ENCODE results near the gene SEPTIN5.

SEPTIN5 gene

DNA sequence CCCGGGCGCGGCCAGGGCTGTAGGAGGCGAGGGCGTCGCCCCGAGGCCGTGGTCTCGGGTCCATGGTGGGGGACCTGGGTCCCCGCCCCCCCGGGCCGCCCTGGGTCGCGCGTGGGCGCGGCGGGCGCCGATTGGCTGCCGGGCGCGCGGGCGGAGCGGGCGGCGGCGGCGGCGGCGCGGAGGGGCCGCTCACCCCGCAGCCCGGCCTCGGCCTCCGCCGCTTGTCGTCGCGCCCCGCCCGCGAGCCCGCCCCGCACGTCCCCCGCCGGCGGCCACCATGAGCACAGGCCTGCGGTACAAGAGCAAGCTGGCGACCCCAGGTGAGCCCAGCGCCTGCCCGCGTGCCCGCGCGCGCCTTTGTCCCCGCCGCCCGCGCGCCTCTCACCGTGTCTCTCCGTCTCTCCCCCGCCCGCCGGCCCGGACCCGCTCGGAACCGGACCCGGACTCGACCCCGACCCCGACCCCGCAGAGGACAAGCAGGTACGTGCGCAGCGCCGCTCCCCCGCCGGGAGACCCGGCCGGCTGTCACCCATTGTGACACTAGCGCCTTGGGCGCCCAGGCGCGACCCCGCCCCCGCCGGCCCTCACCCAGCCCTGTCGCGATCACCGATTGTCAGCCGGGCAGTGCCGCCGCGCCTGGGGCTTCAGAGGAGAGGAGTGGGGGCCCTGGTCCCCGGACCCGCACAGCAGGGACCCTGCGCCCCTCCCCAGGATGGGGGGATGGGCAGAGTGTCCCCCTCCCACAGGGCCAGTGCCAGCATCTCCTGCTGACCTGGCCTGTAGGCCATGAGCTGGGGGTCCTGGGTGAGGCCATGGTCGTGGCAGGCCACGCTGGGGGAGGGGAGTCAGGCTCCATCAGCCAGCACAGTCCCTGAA is at the start of gene SEPTIN5:
Gene SEPTIN5, plus strand, starts transcription at position 192 of the 876 bp plus-strand sequence. Its CDS starts 86 bp downstream, at position 278.
- no peak within 1 kb of the TSS for H3K27ac ChIP-seq (ENCODE audit: low read length)
- H3K4me3 ChIP-seq (ENCODE audit: low read depth in 1 of 2, low read length in 2 of 2): peak within 1 kb of the TSS; percentile 16 to 80

DNA sequence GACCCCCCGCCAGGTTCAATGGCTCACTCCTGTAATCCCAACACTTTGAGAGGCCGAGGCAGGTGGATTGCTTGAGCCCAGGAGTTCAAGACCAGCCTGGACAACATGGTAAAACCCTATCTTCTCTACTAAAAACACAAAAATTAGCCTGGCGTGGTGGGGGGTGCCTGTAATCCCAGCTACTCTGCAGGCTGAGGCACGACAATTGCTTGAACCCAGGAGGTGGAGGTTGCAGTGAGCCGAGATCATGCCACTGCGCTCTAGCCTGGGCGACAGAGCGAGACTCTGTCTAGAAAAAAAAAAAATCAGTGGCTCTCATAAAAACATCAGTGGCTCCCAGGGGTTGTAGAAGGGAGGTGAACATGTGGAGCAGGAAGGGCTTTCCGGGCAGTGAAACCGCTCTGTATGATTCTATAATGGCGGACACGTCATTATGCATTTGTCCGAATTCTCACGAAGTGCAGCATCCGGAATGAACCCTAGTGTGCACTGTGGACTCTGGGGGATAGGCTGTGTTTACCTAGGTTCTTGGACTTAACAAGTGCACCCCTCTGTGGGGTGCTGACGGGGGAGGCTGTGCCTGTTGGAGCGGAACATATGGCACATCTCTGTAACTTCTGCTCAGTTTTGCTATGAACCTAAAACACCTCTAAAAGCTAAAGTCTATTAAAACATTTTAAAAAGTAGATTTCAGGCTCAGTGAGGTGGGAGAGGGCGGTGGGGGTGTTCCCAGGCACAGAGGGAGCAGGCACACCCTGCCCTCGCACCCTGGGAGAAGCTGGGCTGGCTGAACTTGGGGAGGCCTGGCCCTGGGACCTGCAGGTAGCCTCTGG is 49.1 kb upstream of the SEPTIN5 start:
- Histone ChIP-seq H3K27me3 (ENCODE audit: low read depth, low read length) (no peaks in the 10 kb centered on the region), H3K4me1 (ENCODE audit: control insufficient read depth in 1 of 2, insufficient read depth in 2 of 2, low read length in 2 of 2) (peaks cover 7 to 14% of the 10 kb centered on the region in 2 donors), H3K36me3 (ENCODE audit: control insufficient read depth in 1 of 2, insufficient read depth in 2 of 2, low read length in 2 of 2) (no peaks in the 10 kb centered on the region), H3K9me3 (ENCODE audit: control insufficient read depth in 1 of 2, low read length in 2 of 2) (no peaks in the 10 kb centered on the region), H3K27ac (ENCODE audit: low read length) (no peak overlapping the region), H3K4me3 (ENCODE audit: low read depth in 1 of 2, low read length in 2 of 2) (no peak overlapping the region)

More for the DNA sequence above, at the start of gene SEPTIN5:
- Histone ChIP-seq H3K9me3 (ENCODE audit: control insufficient read depth in 1 of 2, low read length in 2 of 2) (no peaks in the 10 kb centered on the region), H3K4me1 (ENCODE audit: control insufficient read depth in 1 of 2, insufficient read depth in 2 of 2, low read length in 2 of 2) (peaks cover 0 to 29% of the 10 kb centered on the region in 2 donors), H3K36me3 (ENCODE audit: control insufficient read depth in 1 of 2, insufficient read depth in 2 of 2, low read length in 2 of 2) (no peaks in the 10 kb centered on the region), H3K27me3 (ENCODE audit: low read depth, low read length) (no peaks in the 10 kb centered on the region)

DNA sequence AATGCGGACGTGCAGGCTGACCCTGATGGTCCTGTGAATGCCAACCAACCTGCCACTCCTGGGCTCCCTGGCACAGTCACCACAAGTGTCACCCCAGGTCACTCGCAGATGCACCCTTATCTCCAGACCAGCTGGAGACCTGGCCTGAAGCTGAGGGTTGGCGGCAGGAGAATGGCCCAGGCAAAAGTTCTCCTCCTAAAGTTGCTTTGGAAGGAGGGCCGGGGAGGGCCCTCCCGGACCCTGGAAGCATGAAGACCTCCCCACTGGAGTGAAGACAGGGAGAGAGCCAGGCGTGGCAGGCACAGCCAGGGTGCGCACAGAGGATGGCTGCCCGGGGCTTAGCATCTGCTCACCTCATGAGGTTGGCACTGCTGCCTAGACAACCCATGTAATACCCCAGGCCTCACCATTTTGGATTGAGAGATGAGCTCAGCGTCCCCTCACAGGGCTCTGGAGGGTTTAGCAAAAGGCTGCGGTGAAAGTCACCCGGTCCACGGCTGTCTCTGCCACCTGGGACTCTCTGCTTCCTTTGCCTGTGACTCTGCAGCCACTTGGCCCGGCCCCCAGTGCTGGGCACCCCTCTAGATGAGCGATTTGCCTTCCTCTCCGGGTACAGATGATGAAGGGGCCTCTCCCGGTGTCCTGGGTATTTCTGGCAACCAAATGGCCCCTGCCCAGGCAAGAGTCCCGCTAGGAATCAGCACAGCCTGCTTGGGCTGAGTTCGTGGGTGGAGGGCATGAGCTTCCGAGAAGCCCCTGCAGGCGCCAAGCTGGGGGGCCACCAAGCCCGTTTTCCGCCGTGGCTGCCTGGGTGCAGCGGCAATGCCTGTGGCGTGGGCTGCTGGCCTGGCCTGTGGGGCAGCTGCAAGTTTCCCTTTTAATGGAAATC is 48.3 kb upstream of the SEPTIN5 start:
- Histone ChIP-seq H3K4me1 (ENCODE audit: control insufficient read depth in 1 of 2, insufficient read depth in 2 of 2, low read length in 2 of 2) (peaks cover 7 to 14% of the 10 kb centered on the region in 2 donors), H3K4me3 (ENCODE audit: low read depth in 1 of 2, low read length in 2 of 2) (no peak overlapping the region), H3K36me3 (ENCODE audit: control insufficient read depth in 1 of 2, insufficient read depth in 2 of 2, low read length in 2 of 2) (no peaks in the 10 kb centered on the region), H3K27ac (ENCODE audit: low read length) (no peak overlapping the region), H3K27me3 (ENCODE audit: low read depth, low read length) (no peaks in the 10 kb centered on the region), H3K9me3 (ENCODE audit: control insufficient read depth in 1 of 2, low read length in 2 of 2) (no peaks in the 10 kb centered on the region)

DNA sequence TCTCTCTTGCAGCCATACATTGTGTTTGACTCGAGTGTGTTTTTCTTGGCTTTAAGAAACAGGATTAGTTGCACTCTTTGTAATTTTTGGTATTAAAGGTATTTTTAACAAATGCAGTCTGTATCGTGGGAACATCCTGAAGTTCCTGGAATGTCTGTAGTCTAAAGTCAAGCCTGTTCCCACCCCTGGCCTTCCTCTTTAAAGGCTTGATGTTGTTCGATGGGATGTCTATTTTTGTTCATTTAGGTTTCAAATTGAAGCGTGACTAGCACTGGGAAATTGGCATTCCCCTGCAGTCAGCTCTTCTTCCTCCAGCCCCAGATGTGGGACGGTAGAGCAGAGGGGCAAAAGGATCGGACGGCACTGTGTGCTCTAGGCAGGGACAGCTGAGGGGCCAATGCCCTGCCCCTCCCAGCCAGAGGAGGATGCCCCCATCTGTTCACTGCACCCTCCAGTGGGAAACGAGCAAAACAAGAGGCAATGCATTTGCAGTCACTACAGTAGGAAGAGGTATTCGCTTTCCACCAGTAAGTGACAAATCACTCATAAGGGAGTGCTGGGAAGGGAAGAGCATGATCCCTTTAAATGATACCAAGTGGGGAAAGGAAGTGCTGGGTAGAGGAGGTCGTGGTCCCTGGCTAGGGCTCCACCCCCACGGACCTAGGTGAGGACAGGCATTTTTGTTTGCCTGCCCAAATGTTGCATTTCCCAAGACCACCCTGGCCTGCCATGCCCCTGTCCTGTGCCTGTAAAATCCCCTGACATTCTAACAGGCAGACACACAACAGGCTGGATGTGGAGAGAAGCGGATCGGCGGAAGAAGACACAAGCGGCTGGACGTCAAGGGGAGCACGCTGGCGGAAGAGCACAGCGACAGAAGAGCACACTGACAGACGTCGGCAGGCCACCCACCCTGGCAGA is 47.4 kb upstream of the SEPTIN5 start:
- Histone ChIP-seq H3K4me3 (ENCODE audit: low read depth in 1 of 2, low read length in 2 of 2) (no peak overlapping the region), H3K4me1 (ENCODE audit: control insufficient read depth in 1 of 2, insufficient read depth in 2 of 2, low read length in 2 of 2) (peaks cover 7 to 14% of the 10 kb centered on the region in 2 donors), H3K9me3 (ENCODE audit: control insufficient read depth in 1 of 2, low read length in 2 of 2) (no peaks in the 10 kb centered on the region), H3K27me3 (ENCODE audit: low read depth, low read length) (no peaks in the 10 kb centered on the region), H3K36me3 (ENCODE audit: control insufficient read depth in 1 of 2, insufficient read depth in 2 of 2, low read length in 2 of 2) (no peaks in the 10 kb centered on the region), H3K27ac (ENCODE audit: low read length) (no peak overlapping the region)

DNA sequence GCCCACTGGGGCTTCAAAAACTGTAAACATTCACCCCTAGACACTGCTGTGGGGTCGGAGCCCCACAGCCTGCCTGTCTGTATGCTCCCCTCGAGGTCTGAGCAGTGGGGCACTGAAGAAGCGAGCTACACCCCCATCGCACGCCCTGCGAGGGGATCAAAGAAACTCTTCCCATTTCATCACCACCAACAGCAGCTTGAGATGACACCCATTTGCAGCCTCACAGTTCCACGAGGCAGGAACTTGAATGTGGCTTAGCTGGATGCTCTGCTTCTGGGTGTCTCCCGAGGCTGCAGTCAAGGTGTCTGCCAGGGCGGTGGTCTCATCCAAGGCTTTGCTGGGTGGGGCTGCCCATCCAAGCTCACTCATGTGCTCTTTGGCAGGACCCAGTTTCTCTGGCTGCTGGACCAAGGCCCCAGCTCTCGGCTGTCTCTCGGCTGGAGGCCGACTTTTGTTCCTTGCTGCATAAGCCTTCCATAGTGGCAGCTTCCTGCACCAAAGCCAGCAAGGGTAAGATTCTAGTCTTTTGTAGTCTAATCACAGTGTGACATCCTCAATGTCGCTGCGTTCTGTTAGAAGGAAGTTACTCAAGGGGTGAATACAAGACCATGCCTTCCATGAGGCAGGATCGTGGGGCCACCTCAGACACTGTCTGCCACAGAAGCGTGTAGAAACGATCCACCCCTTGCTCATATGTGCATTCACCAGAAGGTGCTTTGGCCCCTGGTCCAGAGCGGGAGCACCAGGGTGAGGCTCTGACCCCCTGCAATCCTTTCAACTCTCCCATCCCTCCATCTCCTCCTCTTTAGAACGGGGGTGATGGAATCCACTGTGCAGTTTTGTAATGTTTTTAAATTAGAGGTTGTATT is 46.2 kb upstream of the SEPTIN5 start:
- Histone ChIP-seq H3K4me1 (ENCODE audit: control insufficient read depth in 1 of 2, insufficient read depth in 2 of 2, low read length in 2 of 2) (peaks cover 7 to 14% of the 10 kb centered on the region in 2 donors), H3K9me3 (ENCODE audit: control insufficient read depth in 1 of 2, low read length in 2 of 2) (no peaks in the 10 kb centered on the region), H3K27ac (ENCODE audit: low read length) (no peak overlapping the region), H3K27me3 (ENCODE audit: low read depth, low read length) (no peaks in the 10 kb centered on the region), H3K4me3 (ENCODE audit: low read depth in 1 of 2, low read length in 2 of 2) (no peak overlapping the region), H3K36me3 (ENCODE audit: control insufficient read depth in 1 of 2, insufficient read depth in 2 of 2, low read length in 2 of 2) (no peaks in the 10 kb centered on the region)

DNA sequence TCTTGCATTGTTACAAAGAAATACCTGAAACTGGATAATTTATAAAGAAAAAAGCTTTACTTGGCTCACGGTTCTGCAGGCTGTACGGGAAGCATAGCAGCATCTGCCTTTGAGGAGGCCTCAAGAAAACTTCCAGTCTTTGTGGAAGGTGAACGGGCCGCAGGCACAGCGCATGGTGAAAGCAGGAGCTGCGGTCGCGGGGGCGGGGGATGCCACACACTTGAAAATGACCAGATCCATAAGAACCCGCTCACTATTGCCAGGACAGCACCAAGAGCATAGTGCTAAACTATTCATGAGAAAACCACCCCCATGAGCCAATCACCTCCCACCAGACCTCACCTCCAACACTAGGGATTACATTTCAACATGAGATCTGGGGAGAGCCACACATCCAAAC is 45.6 kb upstream of the SEPTIN5 start:
- Histone ChIP-seq H3K27ac (ENCODE audit: low read length) (no peak overlapping the region), H3K9me3 (ENCODE audit: control insufficient read depth in 1 of 2, low read length in 2 of 2) (no peaks in the 10 kb centered on the region), H3K36me3 (ENCODE audit: control insufficient read depth in 1 of 2, insufficient read depth in 2 of 2, low read length in 2 of 2) (no peaks in the 10 kb centered on the region), H3K27me3 (ENCODE audit: low read depth, low read length) (no peaks in the 10 kb centered on the region), H3K4me3 (ENCODE audit: low read depth in 1 of 2, low read length in 2 of 2) (no peak overlapping the region), H3K4me1 (ENCODE audit: control insufficient read depth in 1 of 2, insufficient read depth in 2 of 2, low read length in 2 of 2) (peaks cover 2 to 7% of the 10 kb centered on the region in 2 donors)

DNA sequence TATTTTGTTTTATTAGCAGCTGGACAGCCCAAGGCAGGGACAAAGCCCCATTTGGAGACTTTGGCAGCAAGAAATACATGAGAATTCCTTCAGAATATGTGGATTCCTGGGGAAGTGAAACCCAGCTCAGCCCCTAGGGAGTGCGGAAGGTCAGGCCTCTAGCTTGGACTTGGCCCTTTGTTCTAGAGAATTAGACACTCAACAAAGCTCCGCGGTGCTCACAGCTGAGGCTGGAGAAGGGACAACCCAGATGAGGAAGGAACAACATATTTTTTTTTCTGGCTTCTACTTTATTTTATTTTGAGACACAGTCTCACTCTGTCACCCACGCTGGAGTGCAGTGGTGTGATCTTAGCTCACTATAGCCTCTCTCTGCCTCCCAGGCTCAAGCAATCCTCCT is 44.7 kb upstream of the SEPTIN5 start:
- no peaks in the 10 kb centered on the region for H3K36me3 ChIP-seq (ENCODE audit: control insufficient read depth in 1 of 2, insufficient read depth in 2 of 2, low read length in 2 of 2)
- no peak overlapping the region for H3K27ac ChIP-seq (ENCODE audit: low read length)
- H3K27me3 ChIP-seq (ENCODE audit: low read depth, low read length): no peaks in the 10 kb centered on the region
- no peaks in the 10 kb centered on the region for H3K4me1 ChIP-seq (ENCODE audit: control insufficient read depth in 1 of 2, insufficient read depth in 2 of 2, low read length in 2 of 2)
- H3K9me3 ChIP-seq (ENCODE audit: control insufficient read depth in 1 of 2, low read length in 2 of 2): no peaks in the 10 kb centered on the region
- no peak overlapping the region for H3K4me3 ChIP-seq (ENCODE audit: low read depth in 1 of 2, low read length in 2 of 2)

DNA sequence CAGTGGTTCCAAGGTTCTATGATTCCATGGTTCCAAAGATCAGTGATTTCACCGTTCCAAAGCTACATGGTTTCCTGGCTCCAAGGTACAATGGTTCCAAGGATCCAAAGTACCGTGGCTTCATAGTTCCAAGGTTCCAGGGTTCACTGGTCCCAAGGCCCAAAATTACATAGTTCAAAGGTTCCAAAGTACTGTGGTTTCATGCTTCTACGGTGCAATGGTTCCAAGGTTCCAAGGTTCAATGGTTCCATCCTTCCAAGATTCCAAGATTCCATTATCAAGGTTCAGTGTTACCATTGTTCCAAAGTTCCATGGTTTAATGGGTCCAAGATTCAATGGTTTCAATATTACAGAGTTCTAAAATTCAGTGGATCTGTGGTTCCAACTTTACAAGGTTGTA is 43.0 kb upstream of the SEPTIN5 start:
- Histone ChIP-seq H3K36me3 (ENCODE audit: control insufficient read depth in 1 of 2, insufficient read depth in 2 of 2, low read length in 2 of 2) (no peaks in the 10 kb centered on the region), H3K9me3 (ENCODE audit: control insufficient read depth in 1 of 2, low read length in 2 of 2) (no peaks in the 10 kb centered on the region), H3K4me1 (ENCODE audit: control insufficient read depth in 1 of 2, insufficient read depth in 2 of 2, low read length in 2 of 2) (no peaks in the 10 kb centered on the region), H3K27me3 (ENCODE audit: low read depth, low read length) (no peaks in the 10 kb centered on the region), H3K27ac (ENCODE audit: low read length) (no peak overlapping the region), H3K4me3 (ENCODE audit: low read depth in 1 of 2, low read length in 2 of 2) (no peak overlapping the region)

DNA sequence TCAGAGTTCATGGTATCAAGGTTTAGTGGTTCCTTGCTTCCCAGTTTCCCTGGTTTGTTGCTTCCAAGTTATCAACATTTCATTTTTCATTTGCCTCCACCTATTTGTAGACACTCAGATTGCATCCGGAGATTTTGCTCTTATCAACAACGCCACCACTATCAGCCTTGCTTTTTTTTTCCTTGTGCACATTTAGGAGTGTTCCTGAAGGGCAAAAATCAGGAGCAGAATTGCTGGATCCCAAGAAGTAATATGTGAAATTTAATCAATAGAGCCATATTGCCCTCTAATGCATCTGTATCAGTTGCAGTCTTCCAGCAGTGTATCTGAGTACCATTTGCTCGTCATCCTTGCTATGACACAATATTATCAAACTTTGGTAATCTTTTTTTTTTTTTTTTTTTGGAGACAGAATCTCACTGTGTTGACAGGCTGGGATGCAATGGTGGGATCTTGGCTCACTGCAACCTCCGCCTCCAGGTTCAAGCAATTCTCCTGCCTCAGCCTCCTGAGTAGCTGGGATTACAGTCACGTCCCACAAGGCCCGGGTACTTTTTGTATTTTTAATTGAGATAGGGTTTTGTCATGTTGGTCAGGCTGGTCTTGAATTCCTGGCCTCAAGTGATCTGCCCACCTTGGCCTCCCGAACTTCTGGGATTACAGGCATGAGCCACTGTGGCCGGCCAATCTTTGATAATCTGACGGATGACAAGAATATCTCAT is 42.1 kb upstream of the SEPTIN5 start:
- Histone ChIP-seq H3K36me3 (ENCODE audit: control insufficient read depth in 1 of 2, insufficient read depth in 2 of 2, low read length in 2 of 2) (no peaks in the 10 kb centered on the region), H3K27ac (ENCODE audit: low read length) (no peak overlapping the region), H3K4me3 (ENCODE audit: low read depth in 1 of 2, low read length in 2 of 2) (no peak overlapping the region), H3K27me3 (ENCODE audit: low read depth, low read length) (no peaks in the 10 kb centered on the region), H3K4me1 (ENCODE audit: control insufficient read depth in 1 of 2, insufficient read depth in 2 of 2, low read length in 2 of 2) (no peaks in the 10 kb centered on the region), H3K9me3 (ENCODE audit: control insufficient read depth in 1 of 2, low read length in 2 of 2) (no peaks in the 10 kb centered on the region)

Data from muscle layer of duodenum (tissue), 2 donors.